Colonic mucosa (tissue), 4 donors: ENCODE data around the gene LYST. TPM values are rescaled to one million over a fixed set of nuclear protein-coding genes. Genes with fewer than 3 reads are reported as not detected.
"Not testable (repeated sequence)": the region's sequence is repeated elsewhere in the genome, so short reads cannot be mapped to it uniquely, and the experiment has no call there.

Experiments used
- DNase-seq: peaks from one replicate; pipeline ENCODE4 v3.0.0-alpha.2; 2020
- H3K27ac ChIP-seq: fragments of 200-600 bp; one replicate; pipeline ENCODE4 v1.8.0; 2021
- H3K27me3 ChIP-seq: fragments of 200-600 bp; one replicate; pipeline ENCODE4 v1.8.0; 2021
- H3K36me3 ChIP-seq: fragments of 200-600 bp; one replicate; pipeline ENCODE4 v1.8.0; 2021
- H3K4me1 ChIP-seq: fragments of 200-600 bp; one replicate; pipeline ENCODE4 v1.8.0; 2021; ENCODE audit warnings: mild to moderate bottlenecking
- H3K4me3 ChIP-seq: fragments of 200-600 bp; one replicate; pipeline ENCODE4 v1.8.0; 2021
- H3K9ac ChIP-seq, 2 donors: one replicate each; pipeline ENCODE4 v1.7.0; 2013; ENCODE audit warnings: control low read depth in 2 of 2, low read depth in 2 of 2, low read length in 2 of 2
- H3K9me3 ChIP-seq: fragments of 200-600 bp; one replicate; pipeline ENCODE4 v1.8.0; 2021
- CTCF ChIP-seq: fragments of 200-600 bp; IDR thresholded peaks from one replicate; pipeline ENCODE4 v1.8.0; 2022; ENCODE audit warnings: antibody characterized with exemption, mild to moderate bottlenecking
- intact Hi-C: fragments of 100-400 bp; cut with DNase I; formaldehyde crosslinking; loops from one replicate; pipeline ENCODE4 v1.14.1; 2022
- total RNA-seq, 2 donors: library from RNA; stranded (reverse); fragmentation: NEBNext Ultra II Directional in 1 of 2; extraction: Animal tissue kit (Norgen Biotek cat#: 25700) in 1 of 2; gene quantifications; one replicate each; pipeline ENCODE4 v1.2.1, GENCODE V29; 2021
- donor health status: healthy.
- donor health status: DM: no; HTN: no; CAD: no.
- donor health status: DM: no; HTN: no; CAD: no.

The LYST gene, protein sequence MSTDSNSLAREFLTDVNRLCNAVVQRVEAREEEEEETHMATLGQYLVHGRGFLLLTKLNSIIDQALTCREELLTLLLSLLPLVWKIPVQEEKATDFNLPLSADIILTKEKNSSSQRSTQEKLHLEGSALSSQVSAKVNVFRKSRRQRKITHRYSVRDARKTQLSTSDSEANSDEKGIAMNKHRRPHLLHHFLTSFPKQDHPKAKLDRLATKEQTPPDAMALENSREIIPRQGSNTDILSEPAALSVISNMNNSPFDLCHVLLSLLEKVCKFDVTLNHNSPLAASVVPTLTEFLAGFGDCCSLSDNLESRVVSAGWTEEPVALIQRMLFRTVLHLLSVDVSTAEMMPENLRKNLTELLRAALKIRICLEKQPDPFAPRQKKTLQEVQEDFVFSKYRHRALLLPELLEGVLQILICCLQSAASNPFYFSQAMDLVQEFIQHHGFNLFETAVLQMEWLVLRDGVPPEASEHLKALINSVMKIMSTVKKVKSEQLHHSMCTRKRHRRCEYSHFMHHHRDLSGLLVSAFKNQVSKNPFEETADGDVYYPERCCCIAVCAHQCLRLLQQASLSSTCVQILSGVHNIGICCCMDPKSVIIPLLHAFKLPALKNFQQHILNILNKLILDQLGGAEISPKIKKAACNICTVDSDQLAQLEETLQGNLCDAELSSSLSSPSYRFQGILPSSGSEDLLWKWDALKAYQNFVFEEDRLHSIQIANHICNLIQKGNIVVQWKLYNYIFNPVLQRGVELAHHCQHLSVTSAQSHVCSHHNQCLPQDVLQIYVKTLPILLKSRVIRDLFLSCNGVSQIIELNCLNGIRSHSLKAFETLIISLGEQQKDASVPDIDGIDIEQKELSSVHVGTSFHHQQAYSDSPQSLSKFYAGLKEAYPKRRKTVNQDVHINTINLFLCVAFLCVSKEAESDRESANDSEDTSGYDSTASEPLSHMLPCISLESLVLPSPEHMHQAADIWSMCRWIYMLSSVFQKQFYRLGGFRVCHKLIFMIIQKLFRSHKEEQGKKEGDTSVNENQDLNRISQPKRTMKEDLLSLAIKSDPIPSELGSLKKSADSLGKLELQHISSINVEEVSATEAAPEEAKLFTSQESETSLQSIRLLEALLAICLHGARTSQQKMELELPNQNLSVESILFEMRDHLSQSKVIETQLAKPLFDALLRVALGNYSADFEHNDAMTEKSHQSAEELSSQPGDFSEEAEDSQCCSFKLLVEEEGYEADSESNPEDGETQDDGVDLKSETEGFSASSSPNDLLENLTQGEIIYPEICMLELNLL (N-terminal part only)
- total RNA-seq = 10 to 100 TPM; 13.7 to 20.0 TPM

DNA sequence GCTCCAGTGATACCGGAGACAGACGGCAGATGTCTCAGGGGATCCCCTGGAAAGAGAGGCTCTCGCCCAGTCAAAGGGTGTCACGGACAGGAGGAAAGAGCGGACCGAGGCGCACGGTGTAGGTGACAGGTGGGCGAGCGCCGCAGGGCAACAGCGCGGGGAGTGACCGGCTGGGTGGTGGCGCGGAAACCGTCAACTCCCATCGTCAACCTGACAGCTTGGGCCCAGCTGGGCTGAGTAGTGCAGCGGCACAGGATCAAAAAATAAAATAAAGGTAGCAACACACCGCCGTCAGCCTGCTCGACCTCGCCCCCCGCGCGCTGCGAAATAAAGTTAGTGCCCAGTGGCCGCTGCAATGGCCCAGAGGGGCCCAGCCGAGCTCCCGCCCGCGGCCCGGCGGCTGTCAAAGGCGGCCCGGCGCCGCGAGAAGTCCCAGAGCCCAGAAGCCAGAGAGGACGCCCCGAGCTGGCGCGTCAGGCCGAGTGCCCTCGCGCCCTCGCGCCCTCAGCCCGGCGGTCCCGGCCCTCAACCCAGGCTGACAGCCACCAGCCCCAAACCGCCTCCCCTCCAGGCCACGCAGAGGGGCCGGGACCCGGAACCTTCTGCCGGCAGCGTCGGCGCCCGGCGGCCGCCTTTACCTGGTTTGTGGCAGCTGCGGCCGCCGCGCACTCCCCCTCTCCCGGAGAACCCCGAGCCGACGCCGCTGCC, at the start of gene LYST:
Gene LYST, minus strand, starts transcription at position 702 of the 708 bp plus-strand sequence. CDS start 36,489 bp downstream, outside the sequence.
- Histone ChIP-seq H3K4me1 (no peaks in the 10 kb centered on the region), H3K9ac (peak within 1 kb of the TSS; percentile 88 to 89), H3K4me3 (peak within 1 kb of the TSS; percentile 77), H3K9me3 (no peaks in the 10 kb centered on the region), H3K27me3 (no peaks in the 10 kb centered on the region), H3K36me3 (no peaks in the 10 kb centered on the region), H3K27ac (peak within 1 kb of the TSS; percentile 87)
- intact Hi-C loops = loop anchor here (10.0 kb wide), 1 partner anchor 108 kb away; no protein-coding TSS in a partner anchor
- peak; percentile 20 for TF ChIP-seq CTCF
- peak; percentile 63 for DNase-seq

- H3K27ac ChIP-seq, intact Hi-C loops, H3K4me3 ChIP-seq, H3K27me3 ChIP-seq, H3K36me3 ChIP-seq, H3K9me3 ChIP-seq, H3K4me1 ChIP-seq, H3K9ac ChIP-seq, DNase-seq: not testable (repeated sequence)
Measured at GRCh38 chr1:235915489-235915888, 48.8 kb upstream of the LYST start.

DNA sequence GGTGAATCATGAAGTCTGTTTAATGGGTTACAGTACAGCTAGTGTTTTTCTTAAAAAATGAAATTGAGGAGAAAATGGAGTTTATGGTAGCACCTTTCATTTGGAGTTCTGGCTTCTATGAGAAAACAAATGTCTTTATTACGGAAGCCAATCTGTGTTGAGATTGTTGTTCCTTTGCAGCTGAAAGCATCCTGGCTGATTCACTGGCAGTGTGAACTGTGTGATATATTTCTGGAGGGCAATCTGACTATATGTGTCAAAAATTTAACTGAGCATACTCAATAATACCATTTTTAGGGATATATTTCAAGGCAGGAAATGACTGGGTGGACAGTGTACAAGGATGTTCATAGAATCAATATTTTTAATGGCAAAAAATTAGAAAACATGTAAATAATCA, 46.6 kb upstream of the LYST start:
- Histone ChIP-seq H3K27ac (no peak overlapping the region), H3K27me3 (no peaks in the 10 kb centered on the region), H3K9me3 (no peaks in the 10 kb centered on the region), H3K9ac (no peak overlapping the region), H3K36me3 (no peaks in the 10 kb centered on the region), H3K4me1 (no peaks in the 10 kb centered on the region), H3K4me3 (no peak overlapping the region)
- TF ChIP-seq CTCF = no peak
- no peak for DNase-seq
- intact Hi-C loops = no loop called here

DNA sequence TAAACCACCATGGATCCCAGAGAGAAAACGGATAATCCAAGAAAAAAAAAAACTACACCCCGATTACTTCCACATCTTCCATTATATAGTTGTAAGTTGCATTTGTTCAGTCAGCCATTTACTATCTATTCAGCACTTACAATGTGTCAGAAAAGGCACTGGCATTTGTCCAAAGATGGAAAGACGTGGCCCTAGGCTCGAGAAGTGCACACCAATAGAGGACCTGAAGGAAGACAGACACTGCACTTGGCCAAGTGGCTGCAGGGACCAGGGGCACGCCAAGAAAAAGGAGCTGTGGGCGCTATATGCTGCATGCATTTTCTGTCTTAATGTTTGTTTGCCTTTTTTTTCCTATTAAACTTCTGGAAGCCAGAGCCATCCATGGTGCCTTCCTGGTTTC, 45.2 kb upstream of the LYST start:
- Histone ChIP-seq H3K27ac (no peak overlapping the region), H3K9me3 (no peaks in the 10 kb centered on the region), H3K4me1 (no peaks in the 10 kb centered on the region), H3K4me3 (no peak overlapping the region), H3K36me3 (no peaks in the 10 kb centered on the region), H3K27me3 (no peaks in the 10 kb centered on the region), H3K9ac (no peak overlapping the region)
- no peak for TF ChIP-seq CTCF
- no peak for DNase-seq
- intact Hi-C loops = no loop called here

GRCh38 chr1:235911300-235911662, 44.6 kb upstream of the LYST start:
- intact Hi-C loops = no loop called here
- Histone ChIP-seq H3K27me3 (no peaks in the 10 kb centered on the region), H3K36me3 (no peaks in the 10 kb centered on the region), H3K4me3 (no peak overlapping the region), H3K4me1 (no peaks in the 10 kb centered on the region), H3K27ac (no peak overlapping the region), H3K9me3 (no peaks in the 10 kb centered on the region), H3K9ac (no peak overlapping the region)
- no peak for TF ChIP-seq CTCF
- no peak for DNase-seq
